MCF 10A (cell line): ENCODE measurements around the gene SLC7A7. TPM values are rescaled to one million over a fixed set of nuclear protein-coding genes. Genes with fewer than 3 reads are reported as not detected.

Experiments
- BruUV-seq: library from RNA; stranded (reverse); fragments of 400-500 nt; replicated peaks from 2 replicates; lab custom pipeline; 2021; lab: Mats Ljungman, UMichigan
- CTCF ChIA-PET: fragments of 300-600 bp; sonication (Branson Sonifier 250); formaldehyde crosslinking; extraction: SDS; loops from one replicate; lab custom pipeline; 2021; ENCODE audit warnings: antibody characterized with exemption, inconsistent platforms; lab: Yijun Ruan, JAX
- POLR2A ChIA-PET: fragments of 300-600, 350-650 bp; sonication (Branson Sonifier 250); formaldehyde crosslinking; extraction: SDS; loops from one replicate; lab custom pipeline; 2020; ENCODE audit warnings: antibody characterized with exemption, inconsistent platforms; lab: Yijun Ruan, JAX
- DNase-seq: peaks from one replicate; pipeline ENCODE4 v3.0.0-alpha.2; 2018; ENCODE audit not compliant: unreplicated experiment
- H3K27ac Mint-ChIP-seq: one replicate; pipeline ENCODE4 v1.8.0; 2022; ENCODE audit warnings: mild to moderate bottlenecking, low read depth, mixed read lengths; ENCODE audit not compliant: unreplicated experiment
- H3K27me3 Mint-ChIP-seq: one replicate; pipeline ENCODE4 v1.8.0; 2022; ENCODE audit warnings: mixed read lengths; ENCODE audit not compliant: insufficient read depth, unreplicated experiment
- H3K36me3 Mint-ChIP-seq: one replicate; pipeline ENCODE4 v1.8.0; 2022; ENCODE audit warnings: mild to moderate bottlenecking, moderate library complexity, mixed read lengths; ENCODE audit not compliant: insufficient read depth, unreplicated experiment
- H3K4me1 Mint-ChIP-seq: one replicate; pipeline ENCODE4 v1.8.0; 2022; ENCODE audit warnings: mixed read lengths; ENCODE audit not compliant: insufficient read depth, unreplicated experiment
- H3K4me3 Mint-ChIP-seq: one replicate; pipeline ENCODE4 v1.8.0; 2022; ENCODE audit warnings: mild to moderate bottlenecking, moderate library complexity, mixed read lengths; ENCODE audit not compliant: unreplicated experiment
- H3K9me3 Mint-ChIP-seq: one replicate; pipeline ENCODE4 v1.8.0; 2022; ENCODE audit warnings: mixed read lengths; ENCODE audit not compliant: unreplicated experiment
- CTCF ChIP-seq: fragments of 200-600 bp; IDR thresholded peaks from one replicate; pipeline ENCODE4 v1.8.0; 2022; ENCODE audit warnings: antibody characterized with exemption, mild to moderate bottlenecking; ENCODE audit not compliant: unreplicated experiment
- intact Hi-C: fragments of 100-400 bp; cut with micrococcal nuclease; formaldehyde crosslinking; loops from 2 replicates; pipeline ENCODE4 v1.14.1; 2022
- total RNA-seq: library from RNA; stranded (reverse); gene quantifications from 2 replicates; pipeline ENCODE4 v1.2.3, GENCODE V29; 2022

The SLC7A7 gene
- total RNA-seq, 1 experiment from 2014 or later: 0.98 TPM

DNA sequence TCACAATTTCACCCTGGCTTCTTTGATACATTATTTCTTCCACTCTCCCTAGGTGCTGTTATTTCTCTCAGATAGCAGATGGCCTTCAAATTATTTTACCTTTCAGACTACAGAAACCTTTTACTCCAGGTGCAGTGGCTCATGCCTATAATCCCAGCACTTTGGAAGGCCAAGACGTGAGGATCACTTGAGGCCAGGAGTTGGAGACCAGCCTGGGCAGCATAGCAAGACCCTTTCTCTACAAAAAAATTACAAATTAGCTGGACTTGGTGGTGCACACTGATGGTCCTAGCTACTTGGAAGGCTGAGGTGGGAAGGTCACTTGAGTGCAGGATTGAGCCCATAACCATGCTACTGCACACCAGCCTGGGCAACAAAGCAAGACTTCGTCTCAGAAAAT is 23.1 kb downstream of the SLC7A7 start:
- CTCF ChIA-PET: interaction anchor here (0.9 to 1.4 kb wide), 2 partner anchors 61 to 139 kb away, joined by 4 to 7 read pairs; no protein-coding TSS in a partner anchor
- POLR2A ChIA-PET: interaction anchor here (0.6 to 1.8 kb wide), 4 partner anchors 16 to 45 kb away, joined by 3 to 9 read pairs (median 4); partner anchors contain the start of gene OXA1L
- no TSS peak for BruUV-seq

GRCh38 chr14:22791301-22791700 is 23.9 kb downstream of the SLC7A7 start:
- Mint-ChIP-seq H3K36me3 (no peaks in the 10 kb centered on the region), H3K27me3 (no peaks in the 10 kb centered on the region), H3K27ac (no peak overlapping the region), H3K9me3 (no peaks in the 10 kb centered on the region), H3K4me1 (peaks cover 1% of the 10 kb centered on the region), H3K4me3 (no peak overlapping the region)
- POLR2A ChIA-PET: interaction anchor here (0.6 to 1.8 kb wide), 4 partner anchors 16 to 46 kb away, joined by 3 to 9 read pairs (median 4); partner anchors contain the start of gene OXA1L
- no peak for TF ChIP-seq CTCF
- CTCF ChIA-PET: interaction anchor here (0.6 to 1.8 kb wide), 5 partner anchors 12 to 108 kb away, joined by 3 to 8 read pairs (median 3); no protein-coding TSS in a partner anchor
- no TSS peak for BruUV-seq
- DNase-seq: no peak
- intact Hi-C loops: no loop called here

More for the DNA sequence above, 23.1 kb downstream of the SLC7A7 start:
- TF ChIP-seq CTCF: no peak
- Mint-ChIP-seq H3K36me3 (no peaks in the 10 kb centered on the region), H3K27ac (no peak overlapping the region), H3K9me3 (no peaks in the 10 kb centered on the region), H3K27me3 (no peaks in the 10 kb centered on the region), H3K4me1 (peaks cover 6% of the 10 kb centered on the region), H3K4me3 (no peak overlapping the region)
- intact Hi-C loops: no loop called here
- DNase-seq: no peak

DNA sequence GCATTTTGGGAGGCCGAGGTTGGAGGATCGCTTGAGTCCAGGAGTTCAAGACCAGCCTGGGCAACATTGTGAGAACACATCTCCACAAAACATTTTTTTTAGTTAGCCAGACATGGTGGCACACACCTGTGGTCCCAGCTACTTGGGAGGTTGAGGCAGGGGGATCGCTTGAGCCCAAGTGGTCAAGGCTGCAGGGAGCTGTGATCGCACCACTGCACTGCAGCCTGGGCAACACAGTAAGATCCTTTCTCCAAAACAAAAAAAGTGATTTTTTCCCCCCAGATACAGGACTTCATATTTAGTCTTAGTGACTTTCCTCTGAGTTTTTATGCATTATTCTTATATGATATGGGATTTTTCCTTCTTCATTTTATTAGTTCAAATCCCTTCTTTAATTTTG is 28.6 kb downstream of the SLC7A7 start:
- no TSS peak for BruUV-seq
- no peaks in the 10 kb centered on the region for H3K27me3 Mint-ChIP-seq
- no peaks in the 10 kb centered on the region for H3K36me3 Mint-ChIP-seq
- H3K4me1 Mint-ChIP-seq: no peaks in the 10 kb centered on the region
- H3K27ac Mint-ChIP-seq: no peak overlapping the region
- POLR2A ChIA-PET: interaction anchor here (0.7 kb wide), 2 partner anchors 20 to 214 kb away, joined by 3 read pairs; partner anchors contain the start of gene OXA1L
- CTCF ChIA-PET: interaction anchor here (0.6 to 0.7 kb wide), 2 partner anchors 133 to 216 kb away, joined by 3 read pairs; no protein-coding TSS in a partner anchor
- no peak for DNase-seq
- TF ChIP-seq CTCF: no peak
- H3K9me3 Mint-ChIP-seq: no peaks in the 10 kb centered on the region
- intact Hi-C loops: no loop called here
- H3K4me3 Mint-ChIP-seq: no peak overlapping the region

DNA sequence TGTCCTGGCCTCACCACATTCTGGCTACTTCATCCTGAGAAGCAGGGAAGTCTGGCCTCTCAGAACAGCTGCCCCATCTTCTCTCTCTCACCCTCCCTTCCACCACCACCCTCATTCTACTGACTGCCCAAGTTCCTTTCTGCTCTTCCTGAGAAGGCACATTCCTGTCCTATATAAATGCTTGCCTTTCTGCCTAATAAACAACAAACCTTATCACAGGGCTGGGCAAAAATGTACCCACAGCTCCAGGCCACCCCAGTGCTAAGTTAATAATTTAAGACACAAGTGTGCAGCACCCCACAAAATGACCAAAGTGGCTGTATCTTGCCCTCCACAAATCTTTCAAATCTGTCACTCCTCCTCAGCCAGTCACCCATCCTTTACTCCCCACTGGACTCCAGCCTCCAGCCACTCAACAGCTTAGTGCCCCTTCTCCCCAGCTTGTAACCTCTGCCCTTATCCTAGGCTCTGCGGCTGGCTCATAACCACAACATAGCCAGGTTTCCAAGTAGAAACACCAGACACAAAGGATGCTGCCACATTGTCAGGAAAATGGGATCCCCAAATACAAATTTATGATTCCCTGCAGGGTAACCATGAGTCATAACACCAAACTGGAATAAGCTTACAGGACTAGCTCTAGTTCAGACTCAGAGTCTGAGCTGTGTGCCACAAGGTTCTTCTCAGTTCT is 33.8 kb downstream of the SLC7A7 start:
- no peak overlapping the region for H3K4me3 Mint-ChIP-seq
- intact Hi-C loops: no loop called here
- no peaks in the 10 kb centered on the region for H3K4me1 Mint-ChIP-seq
- CTCF ChIA-PET: interaction anchor here (1.0 to 2.1 kb wide), 7 partner anchors 14 to 211 kb away, joined by 3 to 11 read pairs (median 4); partner anchors contain the start of gene OXA1L
- no peaks in the 10 kb centered on the region for H3K9me3 Mint-ChIP-seq
- no peaks in the 10 kb centered on the region for H3K36me3 Mint-ChIP-seq
- no TSS peak for BruUV-seq
- TF ChIP-seq CTCF: no peak
- DNase-seq: no peak
- no peak overlapping the region for H3K27ac Mint-ChIP-seq
- POLR2A ChIA-PET: interaction anchor here (1.5 to 1.7 kb wide), 2 partner anchors 15 to 43 kb away, joined by 5 read pairs; partner anchors contain the start of gene OXA1L
- no peaks in the 10 kb centered on the region for H3K27me3 Mint-ChIP-seq
